GM12864 (cell line): Measurements from ENCODE around the gene TP53BP1.

Experiments used
- DNase-seq: peaks from one replicate; pipeline ENCODE4 v3.0.0-alpha.2; 2011; ENCODE audit warnings: low read depth
- H3K4me3 ChIP-seq: 2 replicates; pipeline ENCODE4 v1.5.1; 2011; ENCODE audit warnings: mild to moderate bottlenecking, low read depth, low read length, control low read depth
- TF ChIP-seq, protein P1 (sequence below): IDR thresholded peaks from 2 replicates; pipeline ENCODE4 v1.5.1; 2011; ENCODE audit warnings: low read depth, mild to moderate bottlenecking, moderate library complexity, low read length, control low read depth, inconsistent platforms; ENCODE audit errors: missing control alignments

TP53BP1 gene

GRCh38 chr15:43513550-43513949 lies 20.6 kb upstream of the TP53BP1 start:
- H3K4me3 ChIP-seq: no peak overlapping the region
- no peak for DNase-seq
- TF ChIP-seq, protein P1, sequence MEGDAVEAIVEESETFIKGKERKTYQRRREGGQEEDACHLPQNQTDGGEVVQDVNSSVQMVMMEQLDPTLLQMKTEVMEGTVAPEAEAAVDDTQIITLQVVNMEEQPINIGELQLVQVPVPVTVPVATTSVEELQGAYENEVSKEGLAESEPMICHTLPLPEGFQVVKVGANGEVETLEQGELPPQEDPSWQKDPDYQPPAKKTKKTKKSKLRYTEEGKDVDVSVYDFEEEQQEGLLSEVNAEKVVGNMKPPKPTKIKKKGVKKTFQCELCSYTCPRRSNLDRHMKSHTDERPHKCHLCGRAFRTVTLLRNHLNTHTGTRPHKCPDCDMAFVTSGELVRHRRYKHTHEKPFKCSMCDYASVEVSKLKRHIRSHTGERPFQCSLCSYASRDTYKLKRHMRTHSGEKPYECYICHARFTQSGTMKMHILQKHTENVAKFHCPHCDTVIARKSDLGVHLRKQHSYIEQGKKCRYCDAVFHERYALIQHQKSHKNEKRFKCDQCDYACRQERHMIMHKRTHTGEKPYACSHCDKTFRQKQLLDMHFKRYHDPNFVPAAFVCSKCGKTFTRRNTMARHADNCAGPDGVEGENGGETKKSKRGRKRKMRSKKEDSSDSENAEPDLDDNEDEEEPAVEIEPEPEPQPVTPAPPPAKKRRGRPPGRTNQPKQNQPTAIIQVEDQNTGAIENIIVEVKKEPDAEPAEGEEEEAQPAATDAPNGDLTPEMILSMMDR: no peak

- DNase-seq: no peak
- TF ChIP-seq, protein P1: peak; percentile 30
Measured at GRCh38 chr15:43511012-43511885, 18.3 kb upstream of the TP53BP1 start.

DNA sequence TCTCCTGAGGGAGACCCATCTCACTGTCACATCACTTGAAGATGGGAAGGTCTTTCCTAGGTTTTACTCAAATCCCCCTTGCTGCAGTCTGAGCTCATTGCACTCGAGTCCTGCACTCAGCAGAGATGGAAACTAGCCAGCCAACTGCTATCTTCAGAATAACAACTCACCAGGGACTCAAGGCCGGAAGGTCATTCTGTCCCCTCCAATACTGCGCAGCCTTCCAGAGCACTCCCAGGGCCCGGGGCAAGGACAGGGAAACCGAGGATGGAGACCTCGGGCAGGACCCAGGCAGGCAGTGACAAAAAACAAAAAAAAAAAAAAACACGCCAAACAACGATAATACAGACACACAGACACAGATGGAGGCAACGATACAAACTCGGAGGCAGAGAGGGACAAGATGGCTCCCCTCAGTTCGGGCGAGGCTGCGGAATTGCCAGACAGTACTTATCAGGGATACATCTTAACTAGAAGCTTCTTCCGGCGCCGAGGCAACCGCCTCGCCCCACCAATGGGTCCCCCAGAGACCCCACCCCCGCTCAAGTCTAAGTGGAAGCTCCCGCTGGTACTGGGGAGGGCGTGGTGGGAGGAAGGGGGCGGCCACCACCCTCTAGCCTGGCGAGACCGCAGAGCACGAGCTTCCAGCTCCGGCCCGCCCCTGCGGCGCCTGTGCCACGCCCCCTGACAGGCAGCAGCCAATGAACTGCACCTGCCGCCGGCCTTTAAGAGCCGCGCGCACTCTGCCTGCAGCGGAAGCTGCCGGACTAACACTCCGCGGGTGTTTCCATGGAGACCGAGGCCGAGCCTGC lies 17.4 kb upstream of the TP53BP1 start:
- peak; percentile 95 for DNase-seq
- H3K4me3 ChIP-seq: peak overlapping the region; percentile 63
- TF ChIP-seq, protein P1: no peak

More at GRCh38 chr15:43511012-43511885, 18.3 kb upstream of the TP53BP1 start:
- peak overlapping the region; percentile 63 for H3K4me3 ChIP-seq

GRCh38 chr15:43509660-43510199 lies 16.8 kb upstream of the TP53BP1 start:
- no peak overlapping the region; the same call in 1 of the 2 replicates for H3K4me3 ChIP-seq
- TF ChIP-seq, protein P1: no peak
- no peak for DNase-seq

DNA sequence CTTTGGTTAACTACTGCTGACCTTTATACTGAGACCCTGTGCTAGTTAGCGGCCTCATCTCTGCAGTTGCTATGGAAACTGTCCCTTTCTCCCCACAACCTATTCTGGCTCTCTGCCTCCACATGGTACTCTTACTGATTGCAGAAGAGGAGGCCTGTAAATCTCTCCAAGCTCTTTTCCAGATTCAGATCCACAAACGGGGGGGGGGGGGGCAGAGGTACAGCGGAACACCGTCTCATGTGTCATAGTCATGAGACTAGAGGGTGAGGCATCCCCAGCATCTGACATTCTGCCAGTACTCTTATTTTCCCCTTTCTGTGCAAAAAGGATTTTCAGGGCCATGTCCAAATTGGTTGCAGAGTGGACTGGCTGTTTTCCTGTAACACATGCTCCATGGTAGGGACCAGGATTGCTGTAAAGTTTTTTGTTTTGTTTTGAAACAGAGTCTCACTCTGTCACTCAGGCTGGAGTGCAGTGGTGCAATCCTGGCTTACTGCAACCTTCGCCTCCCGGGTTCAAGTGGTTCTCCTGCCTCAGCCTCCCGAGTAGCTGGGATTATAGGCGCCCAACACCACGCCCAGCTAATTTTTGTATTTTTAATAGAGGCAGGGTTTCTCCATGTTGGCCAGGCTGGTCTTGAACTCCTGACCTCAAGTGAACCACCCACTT lies 16.2 kb upstream of the TP53BP1 start:
- no peak for DNase-seq
- TF ChIP-seq, protein P1: no peak
- H3K4me3 ChIP-seq: no peak overlapping the region

GRCh38 chr15:43508421-43508820 lies 15.5 kb upstream of the TP53BP1 start:
- TF ChIP-seq, protein P1: no peak
- H3K4me3 ChIP-seq: no peak overlapping the region
- DNase-seq: no peak
